Dermis microvascular lymphatic vessel endothelial cell (primary cell): ENCODE data around the gene TXNDC16. TPM values are rescaled to one million over a fixed set of nuclear protein-coding genes. Genes with fewer than 3 reads are reported as not detected.

Source experiments
- total RNA-seq: library from RNA; depleted of rRNA; stranded (reverse); fragments of >200 nt; gene quantifications from 2 replicates; pipeline ENCODE4 v1.2.1, GENCODE V29; 2014

TXNDC16 gene
- total RNA-seq, 1 donor from 2014 or later = 2.8 TPM

Other genes starting within 250 kb of the TXNDC16 start
- gene PTGER2, start 238.2 kb downstream of the TXNDC16 start, total RNA-seq = under 0.01 TPM in 1 of 2 replicates, not detected in the other
- gene GPR137C, start 331 bp upstream of the TXNDC16 start, total RNA-seq = 0.77 and 1.3 TPM in 2 replicates
- gene ERO1A, start 143.1 kb upstream of the TXNDC16 start, total RNA-seq = 32.1 and 36.2 TPM in 2 replicates
- 55.0 and 64.8 TPM in 2 replicates for gene PSMC6, start 154.7 kb upstream of the TXNDC16 start, total RNA-seq
- gene STYX, start 177.7 kb upstream of the TXNDC16 start, total RNA-seq = 21.4 and 22.2 TPM in 2 replicates
- 24.1 and 29.0 TPM in 2 replicates for gene GNPNAT1, start 239.1 kb upstream of the TXNDC16 start, total RNA-seq